Activated naive CD8-positive, alpha-beta T cell treated with anti-CD3 and anti-CD28 coated beads for 36 hours (primary cell): ENCODE data around the gene CLPTM1L. TPM values are rescaled to one million over a fixed set of nuclear protein-coding genes. Genes with fewer than 3 reads are reported as not detected.

Experiments used
- DNase-seq: peaks from one replicate; pipeline ENCODE4 v3.0.0; 2021
- H3K27ac Mint-ChIP-seq: one replicate; pipeline ENCODE4 v1.8.0; 2022; ENCODE audit warnings: mild to moderate bottlenecking, moderate library complexity, mixed read lengths
- H3K27me3 Mint-ChIP-seq: one replicate; pipeline ENCODE4 v1.8.0; 2022; ENCODE audit warnings: mild to moderate bottlenecking, mixed read lengths
- H3K36me3 Mint-ChIP-seq: one replicate; pipeline ENCODE4 v1.8.0; 2021; ENCODE audit warnings: mild to moderate bottlenecking, mixed read lengths
- H3K4me1 Mint-ChIP-seq: one replicate; pipeline ENCODE4 v1.8.0; 2021; ENCODE audit warnings: mixed read lengths
- H3K4me3 Mint-ChIP-seq: one replicate; pipeline ENCODE4 v1.8.0; 2022; ENCODE audit warnings: mild to moderate bottlenecking, moderate library complexity, mixed read lengths
- H3K9me3 Mint-ChIP-seq: one replicate; pipeline ENCODE4 v1.8.0; 2022; ENCODE audit warnings: mixed read lengths
- total RNA-seq, 2 experiments: library from RNA; stranded (reverse); gene quantifications; one replicate each; pipeline ENCODE4 v1.2.3, GENCODE V29; 2021

Gene CLPTM1L
- total RNA-seq, 2 experiments from 2014 or later = 90.0 to 91.6 TPM

GRCh38 chr5:1270933-1271914 is 73.7 kb downstream of the CLPTM1L start:
- H3K4me1 Mint-ChIP-seq = peaks cover 9% of the 10 kb centered on the region
- no peak for DNase-seq
- H3K27me3 Mint-ChIP-seq = no peaks in the 10 kb centered on the region
- no peaks in the 10 kb centered on the region for H3K9me3 Mint-ChIP-seq
- H3K36me3 Mint-ChIP-seq = peaks cover 18% of the 10 kb centered on the region
- H3K4me3 Mint-ChIP-seq = no peak overlapping the region
- H3K27ac Mint-ChIP-seq = no peak overlapping the region

DNA sequence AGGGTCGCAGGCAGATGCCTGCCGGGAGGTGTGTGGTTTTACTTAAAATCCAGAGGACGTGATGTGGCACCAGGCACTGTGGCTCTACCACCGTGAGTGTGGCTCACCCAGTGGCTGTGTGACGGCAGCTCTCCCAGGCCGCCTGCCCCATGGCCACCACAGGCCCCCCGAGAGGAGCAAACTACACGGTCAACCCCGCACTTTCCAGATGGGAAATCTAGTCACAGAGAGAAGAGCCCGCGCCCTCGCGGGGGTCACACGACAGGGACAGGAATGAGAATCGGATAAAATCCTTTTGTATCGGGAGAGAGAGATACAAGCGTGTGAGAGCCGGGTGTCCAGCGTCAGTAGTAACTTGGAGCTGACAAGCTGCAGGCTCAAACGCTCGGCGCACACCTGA is 74.5 kb downstream of the CLPTM1L start:
- Mint-ChIP-seq H3K27me3 (no peaks in the 10 kb centered on the region), H3K9me3 (no peaks in the 10 kb centered on the region), H3K4me1 (peaks cover 9% of the 10 kb centered on the region), H3K4me3 (no peak overlapping the region), H3K36me3 (peaks cover 20% of the 10 kb centered on the region), H3K27ac (no peak overlapping the region)
- no peak for DNase-seq

- Mint-ChIP-seq H3K9me3 (no peaks in the 10 kb centered on the region), H3K4me3 (no peak overlapping the region)
- DNase-seq = peak; percentile 64
Observed at GRCh38 chr5:1268666-1269065, 76.2 kb downstream of the CLPTM1L start.

GRCh38 chr5:1268056-1268455 is 76.8 kb downstream of the CLPTM1L start:
- Mint-ChIP-seq H3K27ac (no peak overlapping the region), H3K4me3 (no peak overlapping the region), H3K36me3 (peaks cover 27% of the 10 kb centered on the region), H3K27me3 (no peaks in the 10 kb centered on the region), H3K4me1 (peaks cover 9% of the 10 kb centered on the region), H3K9me3 (no peaks in the 10 kb centered on the region)
- no peak for DNase-seq

More at GRCh38 chr5:1268666-1269065, 76.2 kb downstream of the CLPTM1L start:
- no peaks in the 10 kb centered on the region for H3K27me3 Mint-ChIP-seq
- peaks cover 22% of the 10 kb centered on the region for H3K36me3 Mint-ChIP-seq
- peaks cover 9% of the 10 kb centered on the region for H3K4me1 Mint-ChIP-seq
- no peak overlapping the region for H3K27ac Mint-ChIP-seq

Other genes starting within 250 kb of the CLPTM1L start
- 10 to 100 TPM; 14.0 to 14.6 TPM for gene SLC12A7, start 233.0 kb downstream of the CLPTM1L start, total RNA-seq
- not detected for gene SLC6A19, start 143.5 kb downstream of the CLPTM1L start, total RNA-seq
- not detected for gene SLC6A18, start 119.7 kb downstream of the CLPTM1L start, total RNA-seq
- gene TERT, start 50.0 kb downstream of the CLPTM1L start, total RNA-seq = 1 to 10 TPM; 6.0 to 6.2 TPM
- not detected for gene SLC6A3, start 100.3 kb upstream of the CLPTM1L start, total RNA-seq
- 10 to 100 TPM; 49.4 to 49.6 TPM for gene LPCAT1, start 178.9 kb upstream of the CLPTM1L start, total RNA-seq